ENCODE measurements around the gene MAPK4. TPM values are rescaled to one million over a fixed set of nuclear protein-coding genes. Genes with fewer than 3 reads are reported as not detected.
"Not testable (repeated sequence)": the region's sequence is repeated elsewhere in the genome, so short reads cannot be mapped to it uniquely, and the experiment has no call there.

The MAPK4 gene
- polyA plus RNA-seq, 10 donors, result 5.1 to 16.2 (median 9.8) TPM

- DNase-seq, result no peak
Measured at GRCh38 chr18:50749945-50750344, 190.1 kb downstream of the MAPK4 start.

GRCh38 chr18:50750546-50750945, 190.7 kb downstream of the MAPK4 start:
- DNase-seq, result no peak

- DNase-seq, result no peak
Measured at GRCh38 chr18:50751490-50751889, 191.6 kb downstream of the MAPK4 start.

GRCh38 chr18:50751947-50752346, 192.1 kb downstream of the MAPK4 start:
- no peak for DNase-seq

- no peak for DNase-seq
Measured at GRCh38 chr18:50753311-50753710, 193.4 kb downstream of the MAPK4 start.

- no peak for DNase-seq
Measured at GRCh38 chr18:50754297-50754696, 194.4 kb downstream of the MAPK4 start.

GRCh38 chr18:50757358-50757757, 197.5 kb downstream of the MAPK4 start:
- DNase-seq, result no peak

GRCh38 chr18:50769463-50769862, 209.6 kb downstream of the MAPK4 start:
- no peak for DNase-seq

GRCh38 chr18:50775207-50775606, 215.3 kb downstream of the MAPK4 start:
- DNase-seq, result no peak

- no peak for DNase-seq
Measured at GRCh38 chr18:50775726-50776125, 215.8 kb downstream of the MAPK4 start.

- DNase-seq, result no peak
Measured at GRCh38 chr18:50776383-50776782, 216.5 kb downstream of the MAPK4 start.

- not testable (repeated sequence) for DNase-seq
Measured at GRCh38 chr18:50779021-50779420, 219.1 kb downstream of the MAPK4 start.

Other genes starting within 250 kb of the MAPK4 start
- gene SKA1, start 185.0 kb upstream of the MAPK4 start, polyA plus RNA-seq (ENCODE audit: insufficient read length in 10 of 10), result 1 to 10 TPM; 2.9 to 7.3 (median 4.4) TPM

All from muscle of back (tissue), 11 donors.